PC-3 (cell line): ENCODE results near the gene XPNPEP3. TPM values are rescaled to one million over a fixed set of nuclear protein-coding genes. Genes with fewer than 3 reads are reported as not detected.
"Not testable (repeated sequence)": the region's sequence is repeated elsewhere in the genome, so short reads cannot be mapped to it uniquely, and the experiment has no call there.

Experiments used
- ATAC-seq: fragments of 200-7000 bp; cut with Tn5 transposase; 2 replicates; pipeline ENCODE4 v1.9.1; 2020; ENCODE audit warnings: mild to moderate bottlenecking, moderate library complexity
- BruUV-seq: library from RNA; stranded (reverse); fragments of 400-500 nt; replicated peaks from 2 replicates; lab custom pipeline; 2021; lab: Mats Ljungman, UMichigan
- CTCF ChIA-PET: fragments of 300-600 bp; sonication (Branson Sonifier 250); formaldehyde crosslinking; loops from one replicate; lab custom pipeline; 2022; ENCODE audit warnings: antibody characterized with exemption; lab: Charles Lee
- POLR2A ChIA-PET: fragments of 300-600 bp; sonication (Branson Sonifier 250); formaldehyde crosslinking; loops from one replicate; lab custom pipeline; 2022; ENCODE audit warnings: antibody characterized with exemption; ENCODE audit not compliant: unreplicated experiment; lab: Charles Lee
- DNase-seq: peaks from one replicate; pipeline ENCODE4 v3.0.0-alpha.2; 2015
- H2AFZ ChIP-seq: fragments of 300-600 bp; sonication (generic); 2 replicates; pipeline ENCODE4 v1.6.0; 2016; ENCODE audit warnings: antibody characterized with exemption, low read length
- H3F3A ChIP-seq: fragments of 300-600 bp; sonication (generic); one replicate; pipeline ENCODE4 v1.6.0; 2017; ENCODE audit warnings: antibody characterized with exemption, low read length, control low read depth, mild to moderate bottlenecking; ENCODE audit not compliant: unreplicated experiment
- H3K27ac ChIP-seq: fragments of 300-600 bp; sonication (generic); 2 replicates; pipeline ENCODE4 v1.5.1; 2016; ENCODE audit warnings: mild to moderate bottlenecking, low read length
- H3K27me3 ChIP-seq: fragments of 300-600 bp; sonication (generic); 2 replicates; pipeline ENCODE4 v1.6.1; 2016; ENCODE audit warnings: low read length, mixed read lengths
- H3K36me3 ChIP-seq: fragments of 300-600 bp; sonication (generic); 2 replicates; pipeline ENCODE4 v1.6.1; 2016; ENCODE audit warnings: low read depth, mixed run types, low read length, mixed read lengths
- H3K4me1 ChIP-seq: fragments of 300-600 bp; sonication (generic); 2 replicates; pipeline ENCODE4 v1.5.1; 2016; ENCODE audit warnings: low read length; ENCODE audit not compliant: insufficient read depth
- H3K4me2 ChIP-seq: fragments of 300-600 bp; sonication (generic); 2 replicates; pipeline ENCODE4 v1.6.0; 2016; ENCODE audit warnings: low read length
- H3K4me3 ChIP-seq: fragments of 300-600 bp; sonication (generic); 2 replicates; pipeline ENCODE4 v1.5.1; 2016; ENCODE audit warnings: mild to moderate bottlenecking, low read length, mixed read lengths
- H3K79me2 ChIP-seq: fragments of 300-600 bp; sonication (generic); 2 replicates; pipeline ENCODE4 v1.6.1; 2017; ENCODE audit warnings: low read length, mixed read lengths
- H3K9ac ChIP-seq: fragments of 300-600 bp; sonication (generic); 2 replicates; pipeline ENCODE4 v1.6.0; 2016; ENCODE audit warnings: mild to moderate bottlenecking, low read length
- H3K9me2 ChIP-seq: fragments of 300-600 bp; sonication (generic); replicated peaks from 2 replicates; pipeline ENCODE4 v1.6.1; 2016; ENCODE audit warnings: mixed run types, low read length, mixed read lengths
- H3K9me3 ChIP-seq: fragments of 300-600 bp; sonication (generic); 2 replicates; pipeline ENCODE4 v1.6.1; 2016; ENCODE audit warnings: low read length, mixed read lengths
- H4K20me1 ChIP-seq: fragments of 300-600 bp; sonication (generic); 2 replicates; pipeline ENCODE4 v1.6.1; 2016; ENCODE audit warnings: low read length, mixed read lengths
- CTCF ChIP-seq: fragments of 300-600 bp; sonication (generic); conservative IDR thresholded peaks from 2 replicates; pipeline ENCODE4 v1.5.1; 2017; ENCODE audit warnings: antibody characterized with exemption, low read depth, mild to moderate bottlenecking, low read length
- EZH2 ChIP-seq: fragments of 300-600 bp; sonication (generic); IDR thresholded peaks from one replicate; pipeline ENCODE4 v1.6.1; 2017; ENCODE audit warnings: antibody characterized with exemption, mild to moderate bottlenecking, low read length; ENCODE audit not compliant: unreplicated experiment
- EZH2phosphoT487 ChIP-seq: fragments of 300-600 bp; sonication (generic); IDR thresholded peaks from 2 replicates; pipeline ENCODE4 v1.6.1; 2018; ENCODE audit warnings: mild to moderate bottlenecking, antibody characterized with exemption, low read length, borderline replicate concordance
- intact Hi-C: fragments of 100-400 bp; cut with micrococcal nuclease; formaldehyde crosslinking; loops from 2 replicates; pipeline ENCODE4 v1.9.0; 2023
- total RNA-seq: library from RNA; depleted of rRNA; stranded (reverse); fragments of >200 nt; gene quantifications from 2 replicates; pipeline ENCODE4 v1.2.3, GENCODE V29; 2014

The XPNPEP3 gene
- total RNA-seq, 1 experiment from 2014 or later = 7.9 TPM

- TF ChIP-seq EZH2 (no peak), CTCF (no peak), EZH2phosphoT487 (no peak)
- peaks cover 49% of the 10 kb centered on the region for H3K79me2 ChIP-seq
- no peaks in the 10 kb centered on the region for H3K9me2 ChIP-seq
Observed at GRCh38 chr22:40844951-40845350, 12.0 kb upstream of the XPNPEP3 start.

GRCh38 chr22:40845816-40846215, 11.1 kb upstream of the XPNPEP3 start:
- BruUV-seq, H4K20me1 ChIP-seq, H3K27ac ChIP-seq, H3F3A ChIP-seq, CTCF ChIA-PET, H3K9ac ChIP-seq, H3K9me3 ChIP-seq, DNase-seq, ATAC-seq, intact Hi-C loops, H3K4me2 ChIP-seq, H2AFZ ChIP-seq, H3K4me3 ChIP-seq, H3K27me3 ChIP-seq, H3K9me2 ChIP-seq: not testable (repeated sequence)
- Histone ChIP-seq H3K79me2 (peaks cover 57% of the 10 kb centered on the region), H3K4me1 (peaks cover 12% of the 10 kb centered on the region), H3K36me3 (peaks cover 30% of the 10 kb centered on the region)
- POLR2A ChIA-PET = interaction anchor here (0.7 kb wide), 1 partner anchor 16 kb away, joined by 6 read pairs; no protein-coding TSS in a partner anchor

More at GRCh38 chr22:40844951-40845350, 12.0 kb upstream of the XPNPEP3 start:
- no peaks in the 10 kb centered on the region for H3K9me3 ChIP-seq
- no peak overlapping the region for H3K4me3 ChIP-seq
- H3F3A ChIP-seq = no peaks in the 10 kb centered on the region
- ChIA-PET CTCF (no interaction called here), POLR2A (no interaction called here)
- no peak overlapping the region for H3K4me2 ChIP-seq
- no peaks in the 10 kb centered on the region for H3K27me3 ChIP-seq
- intact Hi-C loops = no loop called here
- DNase-seq = no peak
- no peak overlapping the region for H2AFZ ChIP-seq
- BruUV-seq = no TSS peak
- H3K27ac ChIP-seq = no peak overlapping the region
- H3K4me1 ChIP-seq = peaks cover 12% of the 10 kb centered on the region
- ATAC-seq = no peak
- H4K20me1 ChIP-seq = peaks cover 6% of the 10 kb centered on the region; the same call in 1 of the 2 replicates
- peaks cover 33% of the 10 kb centered on the region for H3K36me3 ChIP-seq
- no peak overlapping the region for H3K9ac ChIP-seq

- CTCF ChIA-PET = interaction anchor here (0.5 kb wide), 1 partner anchor 38 kb away, joined by 4 read pairs; no protein-coding TSS in a partner anchor
- peak overlapping the region; percentile 82 for H3K4me3 ChIP-seq
Observed at GRCh38 chr22:40853333-40853732, 3.6 kb upstream of the XPNPEP3 start.

More at GRCh38 chr22:40853333-40853732, 3.6 kb upstream of the XPNPEP3 start:
- peak overlapping the region; percentile 95 for H3K4me2 ChIP-seq
- no TSS peak for BruUV-seq
- peaks cover 88% of the 10 kb centered on the region for H3K79me2 ChIP-seq
- H3K27ac ChIP-seq = no peak overlapping the region
- H3F3A ChIP-seq = no peaks in the 10 kb centered on the region
- no peak overlapping the region for H3K9ac ChIP-seq
- no peaks in the 10 kb centered on the region for H3K9me2 ChIP-seq
- H3K4me1 ChIP-seq = peaks cover 33% of the 10 kb centered on the region
- POLR2A ChIA-PET = interaction anchor here (0.6 kb wide), 1 partner anchor 98 kb away, joined by 3 read pairs; the partner anchor contains the start of gene RBX1
- H4K20me1 ChIP-seq = peaks cover 22% of the 10 kb centered on the region; the same call in 1 of the 2 replicates
- no peak overlapping the region for H2AFZ ChIP-seq
- no peaks in the 10 kb centered on the region for H3K9me3 ChIP-seq
- DNase-seq = no peak
- no peak for ATAC-seq
- H3K36me3 ChIP-seq = peaks cover 14% of the 10 kb centered on the region; the same call in 1 of the 2 replicates
- H3K27me3 ChIP-seq = no peaks in the 10 kb centered on the region
- intact Hi-C loops = no loop called here
- TF ChIP-seq EZH2phosphoT487 = no peak
- no peak for TF ChIP-seq EZH2
- TF ChIP-seq CTCF = no peak
